Trophoblast cell (in vitro differentiated cells and primary cell): Measurements from ENCODE around the gene ASIC5.

Experiments
- DNase-seq, 2 donors: peaks; one replicate each; pipeline ENCODE4 v3.0.0-alpha.2; 2016
- H2AFZ ChIP-seq: 2 replicates; pipeline ENCODE4 v1.6.1; 2013; ENCODE audit warnings: low read length, moderate library complexity, mild to moderate bottlenecking; ENCODE audit not compliant: insufficient read depth, poor library complexity
- H2AK5ac ChIP-seq: 2 replicates; pipeline ENCODE4 v1.6.1; 2013; ENCODE audit warnings: mild to moderate bottlenecking, low read length
- H2BK120ac ChIP-seq: 2 replicates; pipeline ENCODE4 v1.6.1; 2013; ENCODE audit warnings: low read length, mild to moderate bottlenecking, moderate library complexity; ENCODE audit not compliant: insufficient read depth, poor library complexity
- H2BK12ac ChIP-seq: 2 replicates; pipeline ENCODE4 v1.6.1; 2013; ENCODE audit warnings: mild to moderate bottlenecking, low read length, moderate library complexity
- H2BK5ac ChIP-seq: 2 replicates; pipeline ENCODE4 v1.6.1; 2013; ENCODE audit warnings: low read length, low read depth, moderate library complexity, mild to moderate bottlenecking; ENCODE audit not compliant: poor library complexity
- H3K14ac ChIP-seq: 2 replicates; pipeline ENCODE4 v1.6.1; 2013; ENCODE audit warnings: mild to moderate bottlenecking, low read length
- H3K18ac ChIP-seq: 2 replicates; pipeline ENCODE4 v1.6.1; 2013; ENCODE audit warnings: mild to moderate bottlenecking, low read length
- H3K23ac ChIP-seq: 2 replicates; pipeline ENCODE4 v1.6.1; 2013; ENCODE audit warnings: low read length
- H3K27ac ChIP-seq: 2 replicates; pipeline ENCODE4 v1.5.1; 2013; ENCODE audit warnings: low read depth, mild to moderate bottlenecking, inconsistent platforms, low read length, moderate library complexity
- H3K27me3 ChIP-seq: 2 replicates; pipeline ENCODE4 v1.6.1; 2013; ENCODE audit warnings: inconsistent platforms, mild to moderate bottlenecking, low read length, moderate library complexity; ENCODE audit not compliant: insufficient read depth
- H3K36me3 ChIP-seq, 2 experiments: 1 replicate in 1 of 2; 2 replicates in 1 of 2; pipeline ENCODE4 v1.6.1; 2013; ENCODE audit warnings: low read length in 2 of 2, mild to moderate bottlenecking in 2 of 2, moderate library complexity in 1 of 2; ENCODE audit not compliant: insufficient read depth in 2 of 2, control insufficient read depth in 1 of 2
- H3K4ac ChIP-seq: 2 replicates; pipeline ENCODE4 v1.6.1; 2013; ENCODE audit warnings: low read depth, mild to moderate bottlenecking, low read length, moderate library complexity
- H3K4me1 ChIP-seq, 2 experiments: 1 replicate in 1 of 2; 2 replicates in 1 of 2; pipeline ENCODE4 v1.6.1; 2013; ENCODE audit warnings: low read length in 2 of 2, mild to moderate bottlenecking in 2 of 2, moderate library complexity in 1 of 2; ENCODE audit not compliant: insufficient read depth in 2 of 2, control insufficient read depth in 1 of 2
- H3K4me2 ChIP-seq: 2 replicates; pipeline ENCODE4 v1.6.1; 2013; ENCODE audit warnings: inconsistent platforms, mild to moderate bottlenecking, low read length, moderate library complexity
- H3K4me3 ChIP-seq: 2 replicates; pipeline ENCODE4 v1.5.1; 2013; ENCODE audit warnings: mild to moderate bottlenecking, low read depth, low read length, inconsistent platforms
- H3K79me1 ChIP-seq: one replicate; pipeline ENCODE4 v1.6.1; 2013; ENCODE audit warnings: low read length
- H3K79me2 ChIP-seq: 2 replicates; pipeline ENCODE4 v1.6.1; 2013; ENCODE audit warnings: low read length, mild to moderate bottlenecking; ENCODE audit not compliant: control insufficient read depth, insufficient read depth, poor library complexity
- H3K9ac ChIP-seq: 2 replicates; pipeline ENCODE4 v1.6.1; 2013; ENCODE audit warnings: mild to moderate bottlenecking, low read length
- H3K9me3 ChIP-seq: 2 replicates; pipeline ENCODE4 v1.6.1; 2013; ENCODE audit warnings: low read depth, mild to moderate bottlenecking, control low read depth, inconsistent platforms, low read length; ENCODE audit not compliant: insufficient read depth
- H4K12ac ChIP-seq: 2 replicates; pipeline ENCODE4 v1.6.1; 2013; ENCODE audit warnings: low read depth, mild to moderate bottlenecking, low read length, moderate library complexity
- H4K8ac ChIP-seq: 2 replicates; pipeline ENCODE4 v1.6.1; 2013; ENCODE audit warnings: low read depth, mild to moderate bottlenecking, low read length, moderate library complexity
- H4K91ac ChIP-seq: one replicate; pipeline ENCODE4 v1.6.1; 2013; ENCODE audit warnings: low read depth, mild to moderate bottlenecking, low read length, moderate library complexity
- WGBS: extraction: QIAGEN DNeasy Blood & Tissue Kit; methylation state at CpG from one replicate; pipeline ENCODE4 v1.1.7; 2013; ENCODE audit warnings: missing lambda C conversion rate; ENCODE audit not compliant: insufficient read length, insufficient coverage; ENCODE audit errors: extremely low coverage; 5-methylcytosine and 5-hydroxymethylcytosine counted together

ASIC5 gene

GRCh38 chr4:155785828-155786227, 80.2 kb downstream of the ASIC5 start:
- WGBS: no CpG with 5 or more reads among the region's 1 CpG
- H3K4me2 ChIP-seq: no peak overlapping the region
- no peak overlapping the region for H3K14ac ChIP-seq
- H2BK12ac ChIP-seq: no peak overlapping the region
- no peaks in the 10 kb centered on the region for H3K79me2 ChIP-seq
- no peak overlapping the region for H3K9ac ChIP-seq
- H3K4me1 ChIP-seq: no peaks in the 10 kb centered on the region
- H2AFZ ChIP-seq: no peak overlapping the region
- no peak overlapping the region for H3K4ac ChIP-seq
- DNase-seq: no peak
- H3K27me3 ChIP-seq: no peaks in the 10 kb centered on the region
- no peaks in the 10 kb centered on the region for H3K9me3 ChIP-seq
- no peak overlapping the region for H3K27ac ChIP-seq
- H2BK5ac ChIP-seq: no peak overlapping the region
- no peaks in the 10 kb centered on the region for H3K36me3 ChIP-seq
- no peak overlapping the region for H4K12ac ChIP-seq
- H3K79me1 ChIP-seq: no peaks in the 10 kb centered on the region
- H4K91ac ChIP-seq: no peak overlapping the region
- no peak overlapping the region for H4K8ac ChIP-seq
- no peak overlapping the region for H2AK5ac ChIP-seq
- no peak overlapping the region for H3K18ac ChIP-seq
- H2BK120ac ChIP-seq: no peak overlapping the region
- H3K23ac ChIP-seq: no peak overlapping the region
- no peak overlapping the region for H3K4me3 ChIP-seq

- H3K18ac ChIP-seq: no peak overlapping the region
- no peak overlapping the region for H3K9ac ChIP-seq
- H2AK5ac ChIP-seq: no peak overlapping the region
- H3K23ac ChIP-seq: no peak overlapping the region
- H3K27me3 ChIP-seq: no peaks in the 10 kb centered on the region
- H2BK12ac ChIP-seq: no peak overlapping the region
- WGBS: no CpG with 5 or more reads among the region's 1 CpG
- H3K27ac ChIP-seq: no peak overlapping the region
- H2AFZ ChIP-seq: no peak overlapping the region
- H4K12ac ChIP-seq: no peak overlapping the region
- no peak overlapping the region for H3K14ac ChIP-seq
- H3K4me3 ChIP-seq: no peak overlapping the region
- no peaks in the 10 kb centered on the region for H3K79me2 ChIP-seq
- H2BK5ac ChIP-seq: no peak overlapping the region
- no peak overlapping the region for H2BK120ac ChIP-seq
- H3K4me1 ChIP-seq: no peaks in the 10 kb centered on the region
- no peak overlapping the region for H3K4me2 ChIP-seq
- H3K4ac ChIP-seq: no peak overlapping the region
- no peaks in the 10 kb centered on the region for H3K36me3 ChIP-seq
- H3K9me3 ChIP-seq: no peaks in the 10 kb centered on the region
- no peak overlapping the region for H4K8ac ChIP-seq
- H3K79me1 ChIP-seq: no peaks in the 10 kb centered on the region
- H4K91ac ChIP-seq: no peak overlapping the region
- DNase-seq: no peak
These were observed 81.4 kb downstream of the ASIC5 start for GRCh38 chr4:155784637-155785036.

GRCh38 chr4:155781249-155781831, 84.7 kb downstream of the ASIC5 start:
- Histone ChIP-seq H2BK12ac (no peak overlapping the region), H2BK5ac (no peak overlapping the region), H4K91ac (no peak overlapping the region), H2AK5ac (no peak overlapping the region), H3K4me3 (no peak overlapping the region), H4K12ac (no peak overlapping the region), H3K23ac (no peak overlapping the region), H3K4me2 (no peak overlapping the region), H4K8ac (no peak overlapping the region), H3K27me3 (no peaks in the 10 kb centered on the region), H3K18ac (no peak overlapping the region), H2BK120ac (no peak overlapping the region), H3K9me3 (no peaks in the 10 kb centered on the region), H3K4me1 (no peaks in the 10 kb centered on the region), H3K9ac (no peak overlapping the region), H3K79me1 (no peaks in the 10 kb centered on the region), H3K4ac (no peak overlapping the region), H3K36me3 (no peaks in the 10 kb centered on the region), H3K79me2 (no peaks in the 10 kb centered on the region), H3K14ac (no peak overlapping the region), H3K27ac (no peak overlapping the region), H2AFZ (no peak overlapping the region)
- WGBS: no CpG with 5 or more reads among the region's 4 CpGs
- DNase-seq: no peak

GRCh38 chr4:155780775-155781174, 85.3 kb downstream of the ASIC5 start:
- WGBS: no CpG with 5 or more reads among the region's 1 CpG

More at GRCh38 chr4:155780775-155781174, 85.3 kb downstream of the ASIC5 start:
- no peak for DNase-seq
- H3K4me1 ChIP-seq: no peaks in the 10 kb centered on the region
- no peak overlapping the region for H2BK5ac ChIP-seq
- H3K4me3 ChIP-seq: no peak overlapping the region
- no peak overlapping the region for H2BK120ac ChIP-seq
- no peaks in the 10 kb centered on the region for H3K9me3 ChIP-seq
- no peaks in the 10 kb centered on the region for H3K79me2 ChIP-seq
- no peak overlapping the region for H4K91ac ChIP-seq
- H3K9ac ChIP-seq: no peak overlapping the region
- no peak overlapping the region for H3K23ac ChIP-seq
- no peaks in the 10 kb centered on the region for H3K27me3 ChIP-seq
- no peak overlapping the region for H2BK12ac ChIP-seq
- H3K4me2 ChIP-seq: no peak overlapping the region
- no peak overlapping the region for H3K4ac ChIP-seq
- H3K79me1 ChIP-seq: no peaks in the 10 kb centered on the region
- H2AFZ ChIP-seq: no peak overlapping the region
- no peaks in the 10 kb centered on the region for H3K36me3 ChIP-seq
- no peak overlapping the region for H2AK5ac ChIP-seq
- H4K8ac ChIP-seq: no peak overlapping the region
- no peak overlapping the region for H3K14ac ChIP-seq
- no peak overlapping the region for H3K27ac ChIP-seq
- no peak overlapping the region for H4K12ac ChIP-seq
- H3K18ac ChIP-seq: no peak overlapping the region
